ENCODE measurements around the gene JHY.

DNA sequence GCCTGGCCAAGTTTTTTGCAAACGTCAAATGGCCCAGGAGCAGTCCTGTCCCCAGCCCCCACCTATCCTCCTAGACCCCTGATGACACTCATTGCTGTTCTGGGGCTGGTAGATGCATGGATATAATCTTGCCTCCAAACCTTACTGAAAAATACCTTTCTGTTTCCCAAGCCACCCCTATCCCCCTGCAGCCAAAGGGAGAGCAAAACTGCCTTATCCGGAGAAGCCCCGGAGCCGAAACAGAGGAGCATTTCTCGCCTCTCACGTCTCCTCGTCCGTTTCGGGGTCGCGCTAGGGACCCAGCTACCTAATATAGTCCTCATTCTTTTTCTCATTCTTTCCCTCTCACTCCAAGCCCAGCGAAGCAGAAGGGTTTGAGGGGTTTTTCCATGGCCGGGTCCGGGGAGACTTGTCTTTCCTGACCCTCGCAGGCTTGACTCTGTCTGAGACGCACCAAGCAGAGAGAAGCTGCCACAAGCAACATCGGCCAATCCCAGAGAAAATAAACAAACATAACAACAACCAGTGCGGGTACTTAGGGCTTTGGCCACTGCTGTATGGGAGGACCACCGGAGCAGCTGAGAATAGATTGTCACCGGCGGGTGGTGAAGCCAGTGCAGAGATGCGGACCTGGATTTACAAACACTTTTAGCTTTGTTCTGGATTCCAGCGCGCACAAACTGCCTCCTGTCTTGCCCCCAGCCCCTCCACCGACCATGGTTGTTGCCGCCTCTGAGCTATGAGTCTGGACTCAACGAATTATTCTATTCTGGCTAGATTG is 97.4 kb downstream of the JHY start:
- TF ChIP-seq, protein P1, sequence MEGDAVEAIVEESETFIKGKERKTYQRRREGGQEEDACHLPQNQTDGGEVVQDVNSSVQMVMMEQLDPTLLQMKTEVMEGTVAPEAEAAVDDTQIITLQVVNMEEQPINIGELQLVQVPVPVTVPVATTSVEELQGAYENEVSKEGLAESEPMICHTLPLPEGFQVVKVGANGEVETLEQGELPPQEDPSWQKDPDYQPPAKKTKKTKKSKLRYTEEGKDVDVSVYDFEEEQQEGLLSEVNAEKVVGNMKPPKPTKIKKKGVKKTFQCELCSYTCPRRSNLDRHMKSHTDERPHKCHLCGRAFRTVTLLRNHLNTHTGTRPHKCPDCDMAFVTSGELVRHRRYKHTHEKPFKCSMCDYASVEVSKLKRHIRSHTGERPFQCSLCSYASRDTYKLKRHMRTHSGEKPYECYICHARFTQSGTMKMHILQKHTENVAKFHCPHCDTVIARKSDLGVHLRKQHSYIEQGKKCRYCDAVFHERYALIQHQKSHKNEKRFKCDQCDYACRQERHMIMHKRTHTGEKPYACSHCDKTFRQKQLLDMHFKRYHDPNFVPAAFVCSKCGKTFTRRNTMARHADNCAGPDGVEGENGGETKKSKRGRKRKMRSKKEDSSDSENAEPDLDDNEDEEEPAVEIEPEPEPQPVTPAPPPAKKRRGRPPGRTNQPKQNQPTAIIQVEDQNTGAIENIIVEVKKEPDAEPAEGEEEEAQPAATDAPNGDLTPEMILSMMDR (IDR thresholded peaks at IDR 0.05) = no peak
- TF ChIP-seq POLR2A (IDR thresholded peaks at IDR 0.05) (no peak), POLR2AphosphoS5 (IDR thresholded peaks at IDR 0.05) (no peak), EP300 (IDR thresholded peaks at IDR 0.05) (no peak)

Data from gastroesophageal sphincter (tissue), 3 donors.